Measurements from ENCODE around the gene PES1. TPM values are rescaled to one million over a fixed set of nuclear protein-coding genes. Genes with fewer than 3 reads are reported as not detected.

PES1 gene
- total RNA-seq, 1 experiment from 2014 or later: 111 TPM

DNA sequence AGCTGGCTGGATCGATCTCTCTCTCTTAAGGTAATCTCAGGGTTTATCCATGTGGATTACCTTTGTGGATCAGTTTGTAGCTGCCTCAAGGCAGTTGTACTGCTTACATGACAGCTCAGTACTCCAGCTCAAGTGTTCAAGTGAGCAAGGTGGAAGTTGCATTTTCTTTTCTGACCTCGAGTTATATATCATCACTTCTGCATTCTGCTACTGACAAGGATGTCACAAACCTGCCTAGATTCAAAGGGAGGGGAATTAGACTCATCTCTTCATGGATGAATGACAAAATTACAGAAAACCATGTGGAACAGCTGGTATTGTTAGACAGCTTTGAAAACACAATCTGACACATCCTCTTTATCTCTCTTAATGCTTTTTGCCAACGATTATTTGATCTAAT, 9.2 kb upstream of the PES1 start:
- Histone ChIP-seq H3K27me3 (ENCODE audit: control insufficient read depth, insufficient read depth, low read length) (no peaks in the 10 kb centered on the region), H3K27ac (ENCODE audit: low read length) (no peak overlapping the region), H3K9me3 (ENCODE audit: control insufficient read depth, insufficient read depth, low read depth, low read length) (no peaks in the 10 kb centered on the region), H3K36me3 (ENCODE audit: control insufficient read depth, insufficient read depth, low read length) (no peaks in the 10 kb centered on the region), H3K4me1 (ENCODE audit: control insufficient read depth, insufficient read depth, low read length) (no peaks in the 10 kb centered on the region), H3K4me3 (ENCODE audit: low read depth in 2 of 2, low read length in 2 of 2) (no peak overlapping the region)
- ChIA-PET CTCF (interaction anchor here (0.6 kb wide), 1 partner anchor 124 kb away, joined by 3 read pairs; no protein-coding TSS in a partner anchor), POLR2A (no interaction called here)
- intact Hi-C loops (cut with micrococcal nuclease; ENCODE audit: unreplicated experiment): no loop called here
- ATAC-seq: no peak
- no TSS peak for BruUV-seq (replicated peaks)
- DNase-seq (ENCODE audit: low read depth, low spot score): no peak
- in situ Hi-C loops (cut with HindIII; ENCODE audit: low pct_unique_long_range_greater_than_20kb, low sequenced_read_pairs): no loop called here
- TF ChIP-seq POLR2AphosphoS5 (IDR thresholded peaks at IDR 0.05; ENCODE audit: low read depth, low read length): no peak
- TF ChIP-seq CTCF (IDR thresholded peaks at IDR 0.05): no peak
- TF ChIP-seq REST (IDR thresholded peaks at IDR 0.05; ENCODE audit: insufficient read depth in 1 of 2, low read depth in 2 of 2, low read length in 1 of 2): no peak
- TF ChIP-seq TCF7L2 (IDR thresholded peaks at IDR 0.05; ENCODE audit: low read depth, low read length): no peak
- no peak for TF ChIP-seq SIN3A (IDR thresholded peaks at IDR 0.05; ENCODE audit: borderline replicate concordance, insufficient read depth, low read depth, low read length)

DNA sequence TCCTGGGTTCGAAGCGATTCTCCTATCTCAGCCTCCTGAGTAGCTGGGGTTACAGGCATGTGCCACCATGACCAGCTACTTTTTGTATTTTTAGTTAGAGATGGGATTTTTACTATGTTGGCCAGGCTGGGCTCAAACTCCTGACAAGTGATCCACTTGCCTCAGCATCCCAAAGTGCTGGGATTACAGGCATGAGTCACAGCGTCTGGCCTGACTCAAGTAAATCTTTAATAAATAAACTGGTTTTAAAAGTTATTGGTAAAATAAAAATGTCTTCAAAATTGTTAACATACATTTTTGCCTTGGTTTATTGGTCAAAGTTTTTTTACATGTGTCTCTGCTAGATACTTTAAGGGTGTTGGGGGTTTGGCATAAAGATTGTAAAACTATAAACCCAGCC, 7.3 kb upstream of the PES1 start:
- ChIA-PET CTCF (no interaction called here), POLR2A (no interaction called here)
- in situ Hi-C loops (cut with HindIII; ENCODE audit: low pct_unique_long_range_greater_than_20kb, low sequenced_read_pairs) (no loop called here), intact Hi-C loops (cut with micrococcal nuclease; ENCODE audit: unreplicated experiment) (no loop called here)
- BruUV-seq (replicated peaks): no TSS peak
- Histone ChIP-seq H3K4me3 (ENCODE audit: low read depth in 2 of 2, low read length in 2 of 2) (no peak overlapping the region), H3K9me3 (ENCODE audit: control insufficient read depth, insufficient read depth, low read depth, low read length) (no peaks in the 10 kb centered on the region), H3K4me1 (ENCODE audit: control insufficient read depth, insufficient read depth, low read length) (no peaks in the 10 kb centered on the region), H3K36me3 (ENCODE audit: control insufficient read depth, insufficient read depth, low read length) (no peaks in the 10 kb centered on the region), H3K27ac (ENCODE audit: low read length) (no peak overlapping the region), H3K27me3 (ENCODE audit: control insufficient read depth, insufficient read depth, low read length) (no peaks in the 10 kb centered on the region)
- TF ChIP-seq REST (IDR thresholded peaks at IDR 0.05; ENCODE audit: insufficient read depth in 1 of 2, low read depth in 2 of 2, low read length in 1 of 2) (no peak), POLR2AphosphoS5 (IDR thresholded peaks at IDR 0.05; ENCODE audit: low read depth, low read length) (no peak), SIN3A (IDR thresholded peaks at IDR 0.05; ENCODE audit: borderline replicate concordance, insufficient read depth, low read depth, low read length) (no peak), TCF7L2 (IDR thresholded peaks at IDR 0.05; ENCODE audit: low read depth, low read length) (no peak), CTCF (IDR thresholded peaks at IDR 0.05) (no peak)
- ATAC-seq (no peak), DNase-seq (ENCODE audit: low read depth, low spot score) (no peak)
